GM18520 (cell line): ENCODE results near the gene SCD5.

ENCODE experiments used
- ATAC-seq: cut with Tn5 transposase; IDR thresholded peaks from one replicate; pipeline ENCODE4 v1.9.1; 2021; ENCODE audit not compliant: unreplicated experiment

SCD5 gene

GRCh38 chr4:82797405-82798111, 1.0 kb downstream of the SCD5 start:
- no peak for ATAC-seq

DNA sequence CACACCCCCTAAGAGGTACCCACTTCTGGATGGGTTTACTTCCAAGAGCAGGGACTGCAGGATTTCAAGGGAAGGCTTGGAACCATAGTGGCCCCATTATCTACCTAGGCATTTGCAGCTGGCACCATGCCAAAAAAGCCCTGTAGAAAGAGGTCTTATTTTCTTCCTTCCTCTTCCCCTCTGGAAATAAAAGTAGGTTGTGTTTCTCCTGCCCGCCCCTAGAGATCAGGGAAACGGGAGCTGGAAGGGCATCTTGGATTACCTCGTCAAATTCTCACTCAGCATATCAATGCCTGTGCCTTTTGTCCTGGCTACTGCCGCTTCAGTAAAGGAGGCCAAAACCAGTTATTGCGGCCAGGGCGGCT, 1.6 kb downstream of the SCD5 start:
- no peak for ATAC-seq

GRCh38 chr4:82792912-82793649, 5.5 kb downstream of the SCD5 start:
- no peak for ATAC-seq

GRCh38 chr4:82791179-82791578, 7.4 kb downstream of the SCD5 start:
- no peak for ATAC-seq

- no peak for ATAC-seq
Observed at GRCh38 chr4:82790060-82790660, 8.4 kb downstream of the SCD5 start.

GRCh38 chr4:82789025-82789776, 9.4 kb downstream of the SCD5 start:
- ATAC-seq, result no peak

GRCh38 chr4:82787342-82787741, 11.3 kb downstream of the SCD5 start:
- no peak for ATAC-seq

DNA sequence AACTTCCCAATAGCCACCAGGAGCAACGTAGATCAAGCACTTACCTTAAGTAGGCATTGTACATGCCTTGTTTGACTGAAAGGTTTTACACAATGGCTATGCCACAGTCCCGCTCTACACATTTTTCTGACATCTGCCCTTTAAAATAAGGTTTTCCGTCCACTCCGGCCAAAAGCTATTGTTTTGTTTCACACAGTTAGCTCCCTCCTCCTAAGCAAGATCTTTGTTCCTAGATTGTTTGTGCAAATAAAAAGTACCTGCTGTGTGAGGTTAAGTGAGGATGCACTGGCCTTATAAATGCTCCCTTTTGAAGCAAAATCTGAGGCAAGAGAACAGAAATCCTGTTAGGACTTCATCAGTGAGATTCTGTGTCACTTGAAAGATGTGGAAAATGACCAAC, 11.8 kb downstream of the SCD5 start:
- ATAC-seq, result no peak

DNA sequence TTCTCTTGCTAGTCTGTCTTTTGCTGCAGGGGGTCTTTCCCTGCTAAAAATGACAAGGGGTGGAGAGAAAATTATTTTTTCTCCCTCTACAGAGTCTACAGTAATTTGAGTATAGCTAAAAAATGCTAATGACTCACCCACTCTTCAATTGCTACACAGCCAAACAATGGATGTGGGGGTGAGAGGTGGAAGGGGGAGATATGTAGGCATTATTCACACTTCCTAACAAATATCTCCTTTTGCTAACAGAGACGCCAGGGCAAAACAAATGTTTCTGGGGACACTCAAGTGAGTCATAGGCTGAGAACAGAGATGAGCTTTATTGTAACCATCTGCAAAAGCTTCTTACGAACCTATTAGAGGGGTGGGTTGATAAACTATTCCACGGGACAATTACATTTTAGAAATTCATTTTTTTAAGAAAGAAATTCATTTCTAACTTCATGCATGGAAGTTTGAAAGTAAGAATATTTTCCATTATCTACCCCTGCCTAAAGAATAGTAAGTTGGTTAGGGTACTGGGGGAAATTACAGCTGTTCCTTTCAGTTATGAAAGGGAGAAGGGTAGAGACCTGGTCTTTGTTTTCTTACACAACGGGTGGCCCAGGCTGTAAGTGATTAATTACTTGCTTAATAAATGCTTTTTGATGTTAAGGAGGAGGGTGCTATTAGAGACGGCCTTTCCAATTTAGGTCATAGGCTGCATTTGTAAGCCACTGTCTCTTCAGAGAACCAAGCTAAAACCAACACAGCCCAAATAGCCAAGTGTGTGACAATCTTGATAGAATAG, 12.8 kb downstream of the SCD5 start:
- no peak for ATAC-seq

DNA sequence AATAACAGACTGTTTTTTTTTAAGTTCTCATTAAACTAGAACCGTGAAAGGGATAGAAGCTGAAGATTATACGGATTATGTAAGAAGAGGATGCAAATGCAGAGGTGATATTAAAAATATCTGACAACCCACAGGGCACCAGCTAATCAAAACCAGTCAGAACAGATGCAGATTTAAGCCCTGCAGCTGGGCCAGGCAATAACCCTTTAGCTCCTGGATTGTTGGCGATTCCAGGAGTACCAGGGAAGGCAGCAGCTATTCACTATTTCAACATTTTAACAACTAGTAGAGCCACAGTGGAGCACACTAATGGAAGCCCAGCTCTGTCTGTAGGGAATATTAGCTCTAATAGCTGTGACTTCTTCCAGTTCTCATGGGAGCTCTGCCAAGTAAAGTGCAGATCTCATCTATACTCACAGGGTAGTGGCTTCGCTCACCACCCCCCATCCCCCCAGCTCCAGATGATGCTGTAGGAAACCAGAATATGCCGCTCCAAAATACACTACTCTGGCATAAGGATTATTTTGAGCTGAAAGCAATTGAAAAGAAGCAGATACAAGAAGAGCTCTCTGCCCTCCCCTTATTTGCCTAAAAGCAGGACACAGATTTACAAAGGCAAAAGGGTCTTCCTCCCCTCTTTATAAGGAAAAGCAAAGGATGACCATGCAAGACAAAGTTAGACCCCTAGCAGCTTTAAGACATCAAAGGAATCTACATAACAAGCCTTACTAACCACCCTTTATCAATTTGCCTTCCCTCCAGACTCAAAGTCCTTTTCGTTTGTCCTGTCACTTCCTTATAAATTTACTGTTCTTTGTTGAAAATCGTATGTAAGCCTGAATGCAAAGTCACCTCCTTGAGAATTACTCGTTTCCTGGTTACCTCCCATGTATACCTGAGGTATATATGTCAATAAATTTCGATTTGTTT, 13.7 kb downstream of the SCD5 start:
- no peak for ATAC-seq

GRCh38 chr4:82782626-82783345, 15.8 kb downstream of the SCD5 start:
- no peak for ATAC-seq

DNA sequence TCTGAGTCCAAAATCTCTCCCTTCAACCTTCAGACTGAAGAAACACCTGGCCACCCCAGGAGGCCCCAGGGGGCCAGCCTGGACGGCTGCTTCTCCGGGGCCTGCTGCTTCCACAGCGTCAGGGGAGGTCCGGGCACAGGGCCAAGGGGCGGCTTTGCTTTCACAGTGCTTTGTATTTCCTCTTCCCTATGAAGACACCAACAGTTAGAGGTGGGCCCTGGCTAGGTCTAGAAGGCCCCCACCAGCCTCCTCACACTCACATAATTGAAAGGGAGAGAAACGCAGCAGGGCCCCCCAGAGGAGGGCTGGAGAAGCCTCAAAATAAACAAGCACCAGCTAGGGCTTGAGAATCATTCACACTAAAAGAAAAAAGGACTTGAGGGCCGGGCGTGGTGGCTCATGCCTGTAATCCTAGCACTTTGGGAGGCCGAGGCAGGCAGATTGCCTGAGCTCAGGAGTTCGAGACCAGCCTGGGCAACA, 17.8 kb downstream of the SCD5 start:
- ATAC-seq, result no peak

GRCh38 chr4:82780170-82780751, 18.3 kb downstream of the SCD5 start:
- ATAC-seq, result no peak

GRCh38 chr4:82779032-82779431, 19.6 kb downstream of the SCD5 start:
- no peak for ATAC-seq

DNA sequence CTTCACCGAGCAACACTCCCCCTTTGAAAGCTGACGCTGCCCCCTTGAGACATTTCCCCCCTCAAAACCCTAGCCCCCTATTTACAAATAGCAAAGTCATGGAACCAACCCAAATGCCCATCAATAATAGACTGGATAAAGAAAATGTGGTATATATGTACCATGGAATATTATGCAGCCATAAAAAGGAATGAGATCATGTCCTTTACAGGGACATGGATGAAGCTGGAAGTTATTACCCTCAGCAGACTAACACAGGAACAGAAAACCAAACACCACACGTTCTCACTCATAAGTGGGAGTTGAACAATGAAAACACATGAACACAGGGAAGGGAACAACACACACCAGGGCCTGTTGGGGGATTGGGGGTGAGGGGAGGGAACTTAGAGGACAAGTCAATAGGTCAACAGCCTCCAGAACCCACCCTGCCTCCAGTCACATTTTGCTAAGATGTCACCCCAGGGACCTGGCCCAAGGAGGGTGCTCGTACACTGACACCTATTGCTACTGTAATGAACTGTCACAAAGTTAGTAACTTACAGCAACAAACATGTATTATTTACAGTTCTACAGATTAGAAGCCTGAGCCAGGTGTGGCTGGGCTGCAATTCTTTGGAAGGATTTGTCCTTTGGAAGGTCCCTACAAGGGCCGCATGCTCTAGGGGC, 20.6 kb downstream of the SCD5 start:
- ATAC-seq, result no peak

- ATAC-seq, result no peak
Observed at GRCh38 chr4:82776925-82777542, 21.6 kb downstream of the SCD5 start.

GRCh38 chr4:82775243-82775642, 23.4 kb downstream of the SCD5 start:
- ATAC-seq, result no peak
